H7 (cell line): ENCODE results near the gene ERG. TPM values are rescaled to one million over a fixed set of nuclear protein-coding genes. Genes with fewer than 3 reads are reported as not detected.

Experiments
- DNase-seq: peaks from one replicate; pipeline ENCODE4 v3.0.0; 2012
- H3K27me3 ChIP-seq: 2 replicates; pipeline ENCODE4 v1.6.0; 2011; ENCODE audit warnings: mild to moderate bottlenecking, low read length; ENCODE audit not compliant: control insufficient read depth, insufficient read depth
- H3K36me3 ChIP-seq: replicated peaks from 2 replicates; pipeline ENCODE4 v1.5.1; 2011; ENCODE audit warnings: low read length; ENCODE audit not compliant: control insufficient read depth, insufficient read depth
- H3K4me3 ChIP-seq: 2 replicates; pipeline ENCODE4 v1.5.1; 2011; ENCODE audit warnings: low read depth, mild to moderate bottlenecking, control low read depth, low read length, moderate library complexity; ENCODE audit not compliant: insufficient read depth
- total RNA-seq: library from RNA; depleted of rRNA; stranded (reverse); fragments of >200 nt; shearing (Covaris generic); gene quantifications from 2 replicates; pipeline ENCODE4 v1.2.3, GENCODE V29; 2014

The ERG gene
- total RNA-seq, 1 experiment from 2014 or later = 1.5 TPM

- Histone ChIP-seq H3K36me3 (no peaks in the 10 kb centered on the region), H3K4me3 (no peak overlapping the region), H3K27me3 (peaks cover 18% of the 10 kb centered on the region; the same call in 1 of the 2 replicates)
- DNase-seq = no peak
Measured at GRCh38 chr21:38443110-38443509, 55.2 kb downstream of the ERG start.

GRCh38 chr21:38441153-38441552, 57.1 kb downstream of the ERG start:
- H3K36me3 ChIP-seq = no peaks in the 10 kb centered on the region
- H3K4me3 ChIP-seq = no peak overlapping the region
- H3K27me3 ChIP-seq = peaks cover 2% of the 10 kb centered on the region; the same call in 1 of the 2 replicates
- no peak for DNase-seq

GRCh38 chr21:38440746-38441145, 57.5 kb downstream of the ERG start:
- H3K4me3 ChIP-seq = no peak overlapping the region
- DNase-seq = peak; percentile 37

GRCh38 chr21:38439957-38440356, 58.3 kb downstream of the ERG start:
- Histone ChIP-seq H3K27me3 (no peaks in the 10 kb centered on the region; the same call in 1 of the 2 replicates), H3K4me3 (no peak overlapping the region), H3K36me3 (no peaks in the 10 kb centered on the region)
- no peak for DNase-seq

More at GRCh38 chr21:38440746-38441145, 57.5 kb downstream of the ERG start:
- Histone ChIP-seq H3K36me3 (no peaks in the 10 kb centered on the region), H3K27me3 (peaks cover 2% of the 10 kb centered on the region; the same call in 1 of the 2 replicates)

GRCh38 chr21:38439426-38439825, 58.9 kb downstream of the ERG start:
- Histone ChIP-seq H3K4me3 (no peak overlapping the region), H3K36me3 (no peaks in the 10 kb centered on the region), H3K27me3 (no peaks in the 10 kb centered on the region; the same call in 1 of the 2 replicates)
- no peak for DNase-seq

GRCh38 chr21:38438462-38438893, 59.8 kb downstream of the ERG start:
- no peaks in the 10 kb centered on the region; the same call in 1 of the 2 replicates for H3K27me3 ChIP-seq
- no peaks in the 10 kb centered on the region for H3K36me3 ChIP-seq
- no peak overlapping the region for H3K4me3 ChIP-seq
- DNase-seq = no peak

GRCh38 chr21:38436341-38436740, 61.9 kb downstream of the ERG start:
- no peak overlapping the region for H3K4me3 ChIP-seq
- DNase-seq = no peak
- H3K27me3 ChIP-seq = no peaks in the 10 kb centered on the region; the same call in 1 of the 2 replicates
- no peaks in the 10 kb centered on the region for H3K36me3 ChIP-seq

- no peaks in the 10 kb centered on the region; the same call in 1 of the 2 replicates for H3K27me3 ChIP-seq
- H3K36me3 ChIP-seq = no peaks in the 10 kb centered on the region
- DNase-seq = no peak
- H3K4me3 ChIP-seq = no peak overlapping the region
Measured at GRCh38 chr21:38434913-38435533, 63.3 kb downstream of the ERG start.

- no peak overlapping the region for H3K4me3 ChIP-seq
- H3K27me3 ChIP-seq = no peaks in the 10 kb centered on the region
- no peaks in the 10 kb centered on the region for H3K36me3 ChIP-seq
- no peak for DNase-seq
Measured at GRCh38 chr21:38433471-38433870, 64.8 kb downstream of the ERG start.

- H3K4me3 ChIP-seq = no peak overlapping the region
- H3K27me3 ChIP-seq = no peaks in the 10 kb centered on the region
- DNase-seq = no peak
- no peaks in the 10 kb centered on the region for H3K36me3 ChIP-seq
Measured at GRCh38 chr21:38430401-38430984, 67.8 kb downstream of the ERG start.

GRCh38 chr21:38429011-38429410, 69.3 kb downstream of the ERG start:
- DNase-seq = no peak
- no peaks in the 10 kb centered on the region for H3K36me3 ChIP-seq
- no peaks in the 10 kb centered on the region; the same call in 1 of the 2 replicates for H3K27me3 ChIP-seq
- no peak overlapping the region for H3K4me3 ChIP-seq

- Histone ChIP-seq H3K27me3 (no peaks in the 10 kb centered on the region; the same call in 1 of the 2 replicates), H3K36me3 (no peaks in the 10 kb centered on the region), H3K4me3 (no peak overlapping the region)
- no peak for DNase-seq
Measured at GRCh38 chr21:38428211-38428610, 70.1 kb downstream of the ERG start.

GRCh38 chr21:38424305-38425019, 73.8 kb downstream of the ERG start:
- Histone ChIP-seq H3K27me3 (no peaks in the 10 kb centered on the region; the same call in 1 of the 2 replicates), H3K4me3 (no peak overlapping the region), H3K36me3 (no peaks in the 10 kb centered on the region)
- DNase-seq = no peak

- Histone ChIP-seq H3K36me3 (no peaks in the 10 kb centered on the region), H3K27me3 (no peaks in the 10 kb centered on the region; the same call in 1 of the 2 replicates), H3K4me3 (no peak overlapping the region)
- DNase-seq = no peak
Measured at GRCh38 chr21:38422082-38422481, 76.2 kb downstream of the ERG start.

- no peak for DNase-seq
- Histone ChIP-seq H3K4me3 (no peak overlapping the region), H3K36me3 (no peaks in the 10 kb centered on the region), H3K27me3 (no peaks in the 10 kb centered on the region)
Measured at GRCh38 chr21:38420140-38420539, 78.1 kb downstream of the ERG start.
